Skeletal muscle cell (primary cell): ENCODE results near the gene SLC22A7.
"Not testable (repeated sequence)": the region's sequence is repeated elsewhere in the genome, so short reads cannot be mapped to it uniquely, and the experiment has no call there.

Experiments used
- DNase-seq: peaks from one replicate; pipeline ENCODE4 v3.0.0-alpha.2; 2010; ENCODE audit warnings: low read depth
- H3K4me3 ChIP-seq: 2 replicates; pipeline ENCODE4 v1.5.1; 2011; ENCODE audit warnings: low read depth, mild to moderate bottlenecking, control low read depth, low read length, moderate library complexity

SLC22A7 gene

DNA sequence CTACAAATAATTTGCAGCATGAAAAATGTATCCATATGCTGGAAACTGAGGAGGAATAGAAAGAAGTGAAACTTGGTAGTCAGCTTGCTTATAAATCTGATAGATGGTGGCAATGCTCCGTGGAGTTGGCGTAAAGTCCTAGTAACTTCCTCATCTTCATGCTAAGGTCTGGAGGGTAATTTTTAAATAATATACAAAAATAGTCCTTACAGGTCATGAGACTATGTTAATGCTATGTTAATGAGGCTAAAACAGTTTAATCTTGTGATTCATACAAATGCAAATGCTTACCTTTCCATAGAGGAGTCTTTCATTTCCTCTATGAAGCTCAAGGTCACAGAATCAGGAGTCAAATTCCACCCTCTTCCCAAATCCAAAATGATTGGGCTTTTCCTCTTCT, 20.0 kb downstream of the SLC22A7 start:
- DNase-seq = no peak
- no peak overlapping the region for H3K4me3 ChIP-seq

DNA sequence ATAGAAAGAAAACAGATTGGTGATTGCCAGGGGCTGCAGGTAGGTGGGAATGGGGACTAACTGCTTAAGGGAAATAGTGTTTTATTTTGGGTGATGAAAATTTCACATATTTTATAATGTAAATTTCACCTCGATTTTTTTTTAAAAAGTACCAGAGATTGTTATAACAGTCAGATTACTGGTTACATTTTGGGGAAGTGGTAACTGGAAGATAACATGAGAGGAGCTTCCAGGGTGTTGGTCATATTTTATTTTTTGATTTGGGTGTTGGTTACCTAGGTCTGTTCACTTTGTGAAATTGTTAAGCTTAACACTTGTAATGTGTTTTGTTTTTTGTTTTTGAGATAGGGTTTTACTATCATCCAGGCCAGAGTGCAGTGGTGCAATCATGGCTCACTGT, 27.8 kb downstream of the SLC22A7 start:
- no peak overlapping the region for H3K4me3 ChIP-seq
- DNase-seq = no peak

GRCh38 chr6:43328528-43328927, 30.5 kb downstream of the SLC22A7 start:
- DNase-seq = no peak
- no peak overlapping the region for H3K4me3 ChIP-seq

- no peak for DNase-seq
- H3K4me3 ChIP-seq = no peak overlapping the region
These were observed 33.4 kb downstream of the SLC22A7 start for GRCh38 chr6:43331470-43331869.

DNA sequence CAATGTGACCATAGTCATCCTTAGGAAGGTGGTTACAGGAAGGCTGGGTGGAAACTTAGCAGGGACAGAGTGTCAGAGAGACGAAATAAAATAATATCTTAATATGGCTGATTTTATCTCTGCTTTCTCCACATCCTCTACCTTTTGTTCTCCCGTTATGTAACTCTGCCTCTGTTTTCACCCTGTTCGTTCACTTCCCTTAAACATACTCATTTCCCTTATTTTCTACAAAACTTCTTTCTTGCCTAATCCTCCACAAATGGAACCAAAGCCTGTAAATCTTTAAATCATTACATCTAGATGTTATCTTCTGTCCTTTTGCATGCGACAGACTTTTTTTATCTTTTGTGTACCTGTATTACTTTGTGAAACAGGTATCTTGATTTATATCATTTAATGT, 33.8 kb downstream of the SLC22A7 start:
- H3K4me3 ChIP-seq = no peak overlapping the region
- no peak for DNase-seq

DNA sequence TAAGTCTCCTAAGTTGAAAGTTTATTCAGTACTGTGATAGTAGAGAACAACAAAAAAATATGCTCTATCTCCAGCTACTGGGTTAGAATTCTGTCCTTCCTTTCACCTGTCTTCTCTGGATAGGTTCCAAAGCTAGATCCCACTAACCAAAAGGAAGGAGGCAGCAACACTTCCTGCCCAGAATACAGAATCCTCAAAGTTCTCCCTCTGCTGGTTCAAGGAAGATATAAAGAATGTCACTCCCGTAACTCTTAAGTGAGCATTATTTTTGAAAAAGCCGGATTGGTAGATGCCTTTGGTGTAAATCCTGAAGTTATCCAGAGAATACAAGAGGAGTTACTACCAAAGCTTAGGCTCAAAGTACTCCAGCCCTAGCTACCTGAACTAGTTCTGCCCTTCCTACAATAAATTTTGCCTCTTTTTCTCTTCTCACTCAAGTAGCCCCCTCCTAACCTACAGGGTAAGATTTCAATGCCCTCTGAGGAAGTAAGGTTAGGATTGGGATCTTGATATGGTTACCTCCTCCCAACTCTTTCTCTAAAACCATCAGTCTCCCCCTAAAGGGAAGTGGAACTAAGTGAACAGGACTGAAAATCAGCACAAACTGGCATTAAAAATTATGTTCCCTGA, 36.5 kb downstream of the SLC22A7 start:
- DNase-seq = peak; percentile 13
- H3K4me3 ChIP-seq = no peak overlapping the region

- no peak for DNase-seq
- no peak overlapping the region for H3K4me3 ChIP-seq
These were observed 37.4 kb downstream of the SLC22A7 start for GRCh38 chr6:43335469-43335868.

DNA sequence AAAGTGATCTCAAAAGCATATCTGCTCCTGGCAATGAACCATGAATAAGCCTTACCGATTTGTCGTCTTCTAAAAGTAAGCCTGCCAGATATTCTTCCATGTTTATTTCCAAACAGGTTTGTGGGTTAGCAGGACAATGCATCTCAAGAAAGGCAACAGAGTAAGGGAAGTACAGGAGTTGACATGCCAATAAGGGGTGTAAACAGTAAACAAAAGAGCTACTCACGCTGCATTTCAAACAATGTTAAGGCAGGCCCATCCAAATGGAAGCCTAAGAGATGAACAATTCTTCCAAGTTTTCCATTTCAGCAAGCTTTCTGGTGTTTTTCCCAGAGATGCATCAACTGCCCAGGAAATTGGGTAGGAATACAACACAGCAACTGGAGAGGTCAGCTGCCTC, 38.3 kb downstream of the SLC22A7 start:
- no peak for DNase-seq
- H3K4me3 ChIP-seq = no peak overlapping the region

- no peak overlapping the region for H3K4me3 ChIP-seq
- no peak for DNase-seq
These were observed 40.2 kb downstream of the SLC22A7 start for GRCh38 chr6:43338243-43338642.

GRCh38 chr6:43339168-43339567, 41.1 kb downstream of the SLC22A7 start:
- DNase-seq = no peak
- no peak overlapping the region for H3K4me3 ChIP-seq

- not testable (repeated sequence) for H3K4me3 ChIP-seq, DNase-seq
These were observed 48.2 kb downstream of the SLC22A7 start for GRCh38 chr6:43346243-43346642.

DNA sequence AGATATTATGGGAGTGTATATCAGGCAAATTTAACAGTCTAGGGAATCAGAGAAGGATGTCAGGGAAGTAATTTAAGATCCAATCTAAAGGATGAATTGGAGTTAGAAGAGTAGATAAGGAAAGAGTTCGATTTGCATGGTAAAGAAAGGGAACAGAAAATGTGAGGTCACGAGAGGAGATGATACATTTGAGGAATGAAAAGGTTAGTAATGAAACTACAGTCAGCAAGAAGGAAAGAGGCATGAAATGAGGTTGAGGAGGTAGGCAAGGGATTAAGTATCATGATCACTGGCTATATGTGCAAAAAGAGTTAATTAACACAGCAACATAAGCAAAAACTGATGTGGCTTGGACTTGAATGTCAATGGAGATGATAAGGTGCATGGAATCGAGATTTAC, 49.0 kb downstream of the SLC22A7 start:
- DNase-seq = no peak
- H3K4me3 ChIP-seq = no peak overlapping the region

GRCh38 chr6:43347444-43347843, 49.4 kb downstream of the SLC22A7 start:
- DNase-seq = no peak
- H3K4me3 ChIP-seq = no peak overlapping the region

DNA sequence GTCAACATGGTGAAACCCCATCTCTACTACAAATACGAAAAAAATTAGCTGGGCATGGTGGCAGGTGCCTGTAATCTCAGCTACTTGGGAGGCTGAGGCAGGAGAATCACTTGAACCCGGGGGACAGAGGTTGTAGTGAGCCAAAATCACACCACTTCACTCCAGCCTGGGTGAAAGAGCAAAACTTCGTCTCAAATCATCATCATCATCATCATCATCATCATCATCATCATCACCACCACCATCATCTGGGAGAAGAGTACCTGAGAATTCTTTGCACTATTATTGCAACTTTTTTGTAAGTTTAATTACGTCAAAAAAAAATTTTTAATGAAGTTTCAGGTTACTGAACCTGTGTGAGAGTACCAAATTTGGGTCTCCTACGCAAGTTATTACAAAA, 53.9 kb downstream of the SLC22A7 start:
- DNase-seq, H3K4me3 ChIP-seq: not testable (repeated sequence)
